Erythroblast (primary cell): Measurements from ENCODE around the gene IL1R1.

Experiments used
- GATA1 ChIP-seq: IDR thresholded peaks from 2 replicates; pipeline ENCODE4 v1.6.1; 2011; ENCODE audit warnings: low read depth, mild to moderate bottlenecking, control low read depth, low read length, moderate library complexity
- POLR2A ChIP-seq: IDR thresholded peaks from 2 replicates; pipeline ENCODE4 v1.6.1; 2011; ENCODE audit warnings: mild to moderate bottlenecking, low read length

- TF ChIP-seq POLR2A, result no peak
- TF ChIP-seq GATA1, result no peak
Measured at GRCh38 chr2:102110596-102111334, 31.8 kb upstream of the IL1R1 start.
